Hepatocyte (in vitro differentiated cells): ENCODE data around the gene SH2D3C.

Experiments
- CTCF ChIP-seq: fragments of 200-600 bp; sonication (generic); IDR thresholded peaks from 2 replicates; pipeline ENCODE4 v1.5.1; 2016; ENCODE audit warnings: antibody characterized with exemption, mild to moderate bottlenecking; ENCODE audit not compliant: poor library complexity
- EZH2 ChIP-seq: fragments of 200-600 bp; sonication (generic); IDR thresholded peaks from 2 replicates; pipeline ENCODE4 v1.6.1; 2016; ENCODE audit warnings: antibody characterized with exemption, mild to moderate bottlenecking, borderline replicate concordance

- TF ChIP-seq EZH2 (no peak), CTCF (no peak)
These were observed 42.8 kb downstream of the SH2D3C start for GRCh38 chr9:127735530-127736185.
